ENCODE measurements around the gene ZNF653.

- TF ChIP-seq POLR2A (IDR thresholded peaks at IDR 0.05) (no peak), CTCF (IDR thresholded peaks at IDR 0.05) (no peak)
Measured at GRCh38 chr19:11552666-11553372, 47.2 kb upstream of the ZNF653 start.

Measured in thyroid gland (tissue), 4 donors.